Endothelial cell of umbilical vein (primary cell): ENCODE data around the gene HEYL. TPM values are rescaled to one million over a fixed set of nuclear protein-coding genes. Genes with fewer than 3 reads are reported as not detected.

Source experiments
- BruUV-seq: library from RNA; stranded (reverse); fragments of 400-500 nt; replicated peaks from 2 replicates; lab custom pipeline; 2021; lab: Mats Ljungman, UMichigan
- CTCF ChIA-PET: fragments of 300-600, 350-600 bp; sonication (Branson Sonifier 250); formaldehyde crosslinking; loops from one replicate; lab custom pipeline; 2021; ENCODE audit warnings: antibody characterized with exemption, inconsistent platforms; lab: Charles Lee
- POLR2A ChIA-PET: fragments of 300-600, 350-600 bp; sonication (Branson Sonifier 250); formaldehyde crosslinking; loops from one replicate; lab custom pipeline; 2021; ENCODE audit warnings: antibody characterized with exemption, inconsistent platforms; lab: Charles Lee
- DNase-seq: peaks from one replicate; pipeline ENCODE4 v3.0.0-alpha.2; 2011; ENCODE audit warnings: low read depth, low spot score
- FAIRE-seq: peaks from 2 replicates; lab custom pipeline; 2011; peaks lifted over from hg19 to GRCh38; lab: Jason Lieb, UNC
- H2AFZ ChIP-seq: 2 replicates; pipeline ENCODE4 v1.6.0; 2012; ENCODE audit warnings: low read depth, low read length, control low read depth, inconsistent platforms
- H3K27ac ChIP-seq: 2 replicates; pipeline ENCODE4 v1.5.1; 2011; ENCODE audit warnings: low read depth, mild to moderate bottlenecking, control low read depth, low read length, moderate library complexity; ENCODE audit not compliant: insufficient read depth
- H3K27me3 ChIP-seq, 2 experiments: 2 replicates each; pipeline versions ENCODE4 v1.6.0 to v1.6.1; 2011; ENCODE audit warnings: low read length in 2 of 2, mixed read lengths in 1 of 2; ENCODE audit not compliant: control insufficient read depth in 2 of 2, insufficient read depth in 2 of 2
- H3K36me3 ChIP-seq, 2 experiments: 2 replicates in 1 of 2; 3 replicates in 1 of 2; pipeline ENCODE4 v1.5.1; 2011; ENCODE audit warnings: low read length in 2 of 2, mild to moderate bottlenecking in 1 of 2, moderate library complexity in 1 of 2; ENCODE audit not compliant: control insufficient read depth in 2 of 2, insufficient read depth in 2 of 2; ENCODE audit errors: extremely low read depth in 1 of 2
- H3K4me1 ChIP-seq: 3 replicates; pipeline ENCODE4 v1.5.1; 2011; ENCODE audit warnings: mild to moderate bottlenecking, low read length; ENCODE audit not compliant: control insufficient read depth, insufficient read depth; ENCODE audit errors: extremely low read depth
- H3K4me2 ChIP-seq: 2 replicates; pipeline ENCODE4 v1.6.1; 2011; ENCODE audit warnings: low read length, control low read depth, mixed read lengths; ENCODE audit not compliant: insufficient read depth
- H3K4me3 ChIP-seq, 3 experiments: fragments of 200-600 bp in 1 of 3; sonication (generic), shearing (Covaris generic) in 1 of 3; replicated peaks in 1 of 3; 2 replicates each; pipeline ENCODE4 v1.5.1; 2011 to 2016; ENCODE audit warnings: control low read depth in 3 of 3, low read length in 3 of 3, mild to moderate bottlenecking in 2 of 3, inconsistent platforms in 1 of 3, low read depth in 1 of 3, moderate library complexity in 1 of 3; ENCODE audit not compliant: insufficient read depth in 1 of 3
- H3K79me2 ChIP-seq: 2 replicates; pipeline ENCODE4 v1.6.0; 2012; ENCODE audit warnings: low read length, inconsistent platforms; ENCODE audit not compliant: control insufficient read depth, insufficient read depth
- H3K9ac ChIP-seq: replicated peaks from 2 replicates; pipeline ENCODE3; 2011; ENCODE audit warnings: low read length, control low read depth; ENCODE audit not compliant: insufficient read depth; ENCODE audit errors: extremely low read depth
- H3K9me1 ChIP-seq: replicated peaks from 3 replicates; pipeline ENCODE4 v1.6.0; 2011; ENCODE audit warnings: mild to moderate bottlenecking, low read length; ENCODE audit not compliant: control insufficient read depth, insufficient read depth; ENCODE audit errors: extremely low read depth
- H3K9me3 ChIP-seq: replicated peaks from 2 replicates; pipeline ENCODE4 v1.5.1; 2012; ENCODE audit warnings: low read length, inconsistent platforms; ENCODE audit not compliant: control insufficient read depth, insufficient read depth
- H4K20me1 ChIP-seq: replicated peaks from 2 replicates; pipeline ENCODE3; 2011; ENCODE audit warnings: mild to moderate bottlenecking, low read length; ENCODE audit not compliant: control insufficient read depth, insufficient read depth; ENCODE audit errors: extremely low read depth
- EZH2 ChIP-seq: IDR thresholded peaks from 2 replicates; pipeline ENCODE4 v1.6.1; 2012; ENCODE audit warnings: borderline replicate concordance, low read depth, mild to moderate bottlenecking, moderate library complexity, low read length, inconsistent platforms; ENCODE audit not compliant: severe bottlenecking
- FOS ChIP-seq: IDR thresholded peaks from 2 replicates; pipeline ENCODE4 v1.6.1; 2011; ENCODE audit warnings: mild to moderate bottlenecking, low read length, moderate library complexity, borderline replicate concordance; ENCODE audit not compliant: insufficient read depth
- GATA2 ChIP-seq: IDR thresholded peaks from 2 replicates; pipeline ENCODE4 v1.7.0; 2011; ENCODE audit warnings: low read depth, mild to moderate bottlenecking, moderate library complexity, mixed read lengths, low read length; ENCODE audit not compliant: insufficient read length, insufficient read depth
- JUN ChIP-seq: IDR thresholded peaks from 2 replicates; pipeline ENCODE4 v1.6.1; 2011; ENCODE audit warnings: borderline replicate concordance, low read depth; ENCODE audit not compliant: insufficient read length, insufficient read depth
- MYC ChIP-seq: IDR thresholded peaks from one replicate; pipeline ENCODE4 v1.6.1; 2011; ENCODE audit warnings: mild to moderate bottlenecking, low read depth, low read length
- POLR2A ChIP-seq: IDR thresholded peaks from 2 replicates; pipeline ENCODE4 v1.6.1; 2012; ENCODE audit warnings: low read depth, mild to moderate bottlenecking, control low read depth, low read length
- POLR2AphosphoS5 ChIP-seq: IDR thresholded peaks from 2 replicates; pipeline ENCODE4 v1.6.1; 2012; ENCODE audit warnings: low read depth, mild to moderate bottlenecking, control low read depth, low read length, moderate library complexity; ENCODE audit not compliant: insufficient read depth
- dilution Hi-C: fragments of 300-500 bp; cut with MboI; formaldehyde crosslinking; loops from one replicate; pipeline ENCODE4 v1.15.0; 2019; ENCODE audit warnings: low sequenced_read_pairs; ENCODE audit not compliant: extremely low pct_ligation_motif_present
- intact Hi-C: fragments of 100-400 bp; cut with micrococcal nuclease; formaldehyde crosslinking; loops from one replicate; pipeline ENCODE4 v1.10.0; 2022
- polyA plus RNA-seq, 4 experiments: library from polyadenylated mRNA; depleted of rRNA in 3 of 4; stranded (reverse) in 3 of 4; unstranded in 1 of 4; fragments of >200 nt; gene quantifications; 2 replicates each; pipeline versions ENCODE4 v1.2.1 to v1.2.3, GENCODE V29; 2011 to 2012; ENCODE audit warnings: missing spikeins in 1 of 4
- total RNA-seq: library from RNA; stranded (reverse); gene quantifications from 2 replicates; pipeline ENCODE4 v1.2.3, GENCODE V29; 2021
- TF ChIP-seq, protein P1 (sequence below): IDR thresholded peaks from 2 replicates; pipeline ENCODE4 v1.6.1; 2011; ENCODE audit not compliant: insufficient read depth, insufficient read length
- TF ChIP-seq, protein P2 (sequence below), 2 donors: IDR thresholded peaks; 1 replicate in 1 of 2; 2 replicates in 1 of 2; pipeline ENCODE4 v1.5.1; 2011; ENCODE audit warnings: low read length in 2 of 2, mild to moderate bottlenecking in 2 of 2, moderate library complexity in 2 of 2, control low read depth in 1 of 2, inconsistent platforms in 1 of 2, low read depth in 1 of 2; ENCODE audit not compliant: insufficient read depth in 1 of 2; ENCODE audit errors: extremely low read depth in 1 of 2

Gene HEYL
- total and polyA plus RNA-seq, 2 donors (not counting 3 experiments of a cell fraction or from before 2014, with no cell fraction given) = not detected

DNA sequence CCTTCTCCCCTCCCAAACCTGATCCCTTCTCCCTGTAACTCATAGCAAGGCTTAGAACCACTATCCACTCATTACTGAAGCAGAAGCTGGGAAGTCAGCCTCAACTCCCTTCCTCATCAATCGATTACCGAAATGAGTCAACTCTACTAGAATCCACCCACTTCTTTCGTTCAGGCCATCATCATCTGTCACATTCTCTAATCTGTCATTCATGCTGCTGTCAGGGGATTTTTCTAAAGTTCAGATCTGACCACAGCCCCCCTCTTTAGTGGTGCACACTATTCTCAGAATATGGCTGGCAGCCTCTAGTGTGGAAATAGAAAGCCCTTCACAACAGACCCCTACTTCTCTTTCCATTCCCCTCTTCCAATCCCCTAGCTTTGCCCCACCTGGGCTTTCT lies 27.3 kb upstream of the HEYL start:
- no peak overlapping the region for H3K4me3 ChIP-seq
- H3K79me2 ChIP-seq = no peaks in the 10 kb centered on the region
- H4K20me1 ChIP-seq = no peaks in the 10 kb centered on the region
- no TSS peak for BruUV-seq
- H3K4me2 ChIP-seq = no peak overlapping the region
- TF ChIP-seq JUN = no peak
- TF ChIP-seq, protein P1, sequence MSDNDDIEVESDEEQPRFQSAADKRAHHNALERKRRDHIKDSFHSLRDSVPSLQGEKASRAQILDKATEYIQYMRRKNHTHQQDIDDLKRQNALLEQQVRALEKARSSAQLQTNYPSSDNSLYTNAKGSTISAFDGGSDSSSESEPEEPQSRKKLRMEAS = no peak
- no peaks in the 10 kb centered on the region for H3K9me3 ChIP-seq
- H3K27me3 ChIP-seq = peaks cover 35 to 41% of the 10 kb centered on the region in 2 experiments
- POLR2A ChIA-PET = no interaction called here
- no peaks in the 10 kb centered on the region for H3K4me1 ChIP-seq
- DNase-seq = no peak
- intact Hi-C loops (no loop called here), dilution Hi-C loops (no loop called here)
- no peaks in the 10 kb centered on the region for H3K9me1 ChIP-seq
- FAIRE-seq = no peak
- CTCF ChIA-PET = interaction anchor here (0.6 to 9.8 kb wide), 4 partner anchors 7 to 60 kb away, joined by 3 to 113 read pairs (median 4); no protein-coding TSS in a partner anchor
- no peak overlapping the region for H3K9ac ChIP-seq
- no peaks in the 10 kb centered on the region for H3K36me3 ChIP-seq
- H3K27ac ChIP-seq = no peak overlapping the region
- no peak overlapping the region for H2AFZ ChIP-seq

DNA sequence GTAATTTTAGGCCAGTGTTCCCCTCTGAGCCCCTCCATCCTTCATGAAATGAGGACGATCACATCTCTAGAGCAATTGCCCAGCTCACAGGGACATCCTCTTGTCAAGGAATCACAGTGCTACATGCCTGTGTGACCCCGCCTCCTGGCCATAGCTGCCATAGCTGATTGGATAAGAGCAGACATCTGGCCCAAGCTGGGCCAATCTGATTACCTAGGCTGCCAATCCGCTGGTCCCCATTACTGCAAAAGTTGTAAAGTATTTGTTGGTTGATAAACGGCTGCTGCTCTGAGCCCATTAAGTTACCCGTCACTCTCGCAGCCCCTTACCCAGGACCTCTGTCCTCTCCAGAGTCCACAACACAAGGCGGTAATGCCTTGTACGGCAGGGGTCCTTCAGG lies 24.1 kb upstream of the HEYL start:
- ChIA-PET CTCF (interaction anchor here (3.0 to 6.3 kb wide), 2 partner anchors 7 to 57 kb away, joined by 12 to 113 read pairs; partner anchors contain the start of gene NT5C1A), POLR2A (no interaction called here)
- no peak for FAIRE-seq
- no peaks in the 10 kb centered on the region for H3K4me1 ChIP-seq
- H3K27me3 ChIP-seq = peaks cover 7 to 21% of the 10 kb centered on the region in 2 experiments
- intact Hi-C loops = no loop called here
- no peaks in the 10 kb centered on the region for H3K9me3 ChIP-seq
- dilution Hi-C loops = no loop called here
- no peaks in the 10 kb centered on the region for H3K36me3 ChIP-seq
- no peaks in the 10 kb centered on the region for H3K79me2 ChIP-seq
- no peaks in the 10 kb centered on the region for H4K20me1 ChIP-seq
- TF ChIP-seq, protein P2, sequence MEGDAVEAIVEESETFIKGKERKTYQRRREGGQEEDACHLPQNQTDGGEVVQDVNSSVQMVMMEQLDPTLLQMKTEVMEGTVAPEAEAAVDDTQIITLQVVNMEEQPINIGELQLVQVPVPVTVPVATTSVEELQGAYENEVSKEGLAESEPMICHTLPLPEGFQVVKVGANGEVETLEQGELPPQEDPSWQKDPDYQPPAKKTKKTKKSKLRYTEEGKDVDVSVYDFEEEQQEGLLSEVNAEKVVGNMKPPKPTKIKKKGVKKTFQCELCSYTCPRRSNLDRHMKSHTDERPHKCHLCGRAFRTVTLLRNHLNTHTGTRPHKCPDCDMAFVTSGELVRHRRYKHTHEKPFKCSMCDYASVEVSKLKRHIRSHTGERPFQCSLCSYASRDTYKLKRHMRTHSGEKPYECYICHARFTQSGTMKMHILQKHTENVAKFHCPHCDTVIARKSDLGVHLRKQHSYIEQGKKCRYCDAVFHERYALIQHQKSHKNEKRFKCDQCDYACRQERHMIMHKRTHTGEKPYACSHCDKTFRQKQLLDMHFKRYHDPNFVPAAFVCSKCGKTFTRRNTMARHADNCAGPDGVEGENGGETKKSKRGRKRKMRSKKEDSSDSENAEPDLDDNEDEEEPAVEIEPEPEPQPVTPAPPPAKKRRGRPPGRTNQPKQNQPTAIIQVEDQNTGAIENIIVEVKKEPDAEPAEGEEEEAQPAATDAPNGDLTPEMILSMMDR (IDR thresholded peaks at IDR 0.05; ENCODE audit: extremely low read depth in 1 of 2, insufficient read depth in 1 of 2, low read depth in 1 of 2, low read length in 2 of 2) = no peak
- TF ChIP-seq JUN (no peak), EZH2 (no peak), GATA2 (no peak), FOS (no peak), POLR2AphosphoS5 (no peak), POLR2A (no peak), MYC (no peak)
- TF ChIP-seq, protein P1 = no peak
- no peak overlapping the region for H3K4me2 ChIP-seq
- no peak for DNase-seq
- no peaks in the 10 kb centered on the region for H3K9me1 ChIP-seq
- H2AFZ ChIP-seq = no peak overlapping the region
- H3K9ac ChIP-seq = no peak overlapping the region
- no peak overlapping the region for H3K4me3 ChIP-seq
- H3K27ac ChIP-seq = no peak overlapping the region
- BruUV-seq = no TSS peak
